Activated naive CD4-positive, alpha-beta T cell treated with anti-CD3 and anti-CD28 coated beads, Interleukin-2, amount 10 ng/mL, durations not matched to agents 7 days and 5 days (primary cell): ENCODE data around the gene NEUROD1.
"Not testable (repeated sequence)": the region's sequence is repeated elsewhere in the genome, so short reads cannot be mapped to it uniquely, and the experiment has no call there.

ENCODE experiments used
- CTCF ChIA-PET: fragments of 350-600 bp; sonication (Branson Sonifier 250); formaldehyde crosslinking; loops from one replicate; lab custom pipeline; 2021; ENCODE audit warnings: antibody characterized with exemption; lab: Charles Lee
- DNase-seq: peaks from one replicate; pipeline ENCODE4 v3.0.0-alpha.2; 2020
- H3K27ac Mint-ChIP-seq: one replicate; pipeline ENCODE4 v1.8.0; 2021; ENCODE audit warnings: mild to moderate bottlenecking, moderate library complexity, mixed read lengths
- H3K27me3 Mint-ChIP-seq: one replicate; pipeline ENCODE4 v1.8.0; 2021; ENCODE audit warnings: mild to moderate bottlenecking, mixed read lengths
- H3K36me3 Mint-ChIP-seq: one replicate; pipeline ENCODE4 v1.8.0; 2021; ENCODE audit warnings: mixed read lengths
- H3K4me1 Mint-ChIP-seq: one replicate; pipeline ENCODE4 v1.8.0; 2021; ENCODE audit warnings: mixed read lengths
- H3K4me3 Mint-ChIP-seq: one replicate; pipeline ENCODE4 v1.8.0; 2021; ENCODE audit warnings: mild to moderate bottlenecking, moderate library complexity, mixed read lengths
- H3K9me3 Mint-ChIP-seq: one replicate; pipeline ENCODE4 v1.8.0; 2021; ENCODE audit warnings: mixed read lengths

NEUROD1 gene

DNA sequence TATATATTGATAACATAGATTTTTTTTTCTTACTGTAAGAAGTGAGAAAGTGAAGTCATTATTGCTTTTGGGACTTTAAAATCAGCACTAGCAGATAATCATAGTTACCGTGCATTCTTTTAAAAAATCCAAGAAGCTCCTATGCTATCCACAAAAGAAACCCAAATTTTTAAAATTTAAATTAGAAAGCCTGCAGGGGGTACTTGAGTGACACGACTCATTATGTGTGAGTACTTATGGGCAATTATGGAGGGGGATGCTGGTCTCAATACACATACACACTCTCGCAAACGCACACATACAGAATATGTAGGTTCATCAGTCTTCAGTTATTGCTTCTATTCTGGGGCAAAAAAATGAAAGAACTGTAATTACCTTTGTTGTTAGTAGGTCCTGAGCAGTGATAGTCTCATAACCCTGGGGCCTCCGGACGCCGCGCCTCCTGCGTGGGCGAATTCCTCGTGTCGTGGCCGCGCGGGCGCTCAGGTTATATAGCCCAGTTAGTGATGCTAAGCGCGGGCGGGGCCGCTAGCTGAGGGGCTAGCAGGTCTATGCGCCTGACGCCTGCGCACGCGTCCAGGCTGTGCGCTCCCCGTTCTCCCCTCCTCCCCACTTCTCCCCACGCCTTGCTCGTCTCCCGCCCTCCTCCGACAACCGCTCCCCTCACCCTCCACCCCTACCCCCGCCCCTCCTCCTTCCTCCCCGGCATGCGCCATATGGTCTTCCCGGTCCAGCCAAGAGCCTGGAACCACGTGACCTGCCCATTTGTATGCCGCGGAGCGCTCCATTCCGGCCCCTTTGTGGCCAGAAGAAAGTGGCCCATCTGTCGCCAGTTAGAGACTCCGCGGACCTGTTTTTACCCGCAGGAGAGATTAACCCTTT, at the start of gene NEUROD1:
TSS of gene NEUROD1 (minus strand) at position 463 of the 882 bp plus-strand sequence. CDS start 1,657 bp downstream, outside the sequence.
- CTCF ChIA-PET: interaction anchor here (0.7 to 1.4 kb wide), 2 partner anchors 107 to 577 kb away, joined by 3 read pairs; no protein-coding TSS in a partner anchor
- no peak for DNase-seq
- no peak within 1 kb of the TSS for H3K27ac Mint-ChIP-seq
- H3K4me1 Mint-ChIP-seq: peaks cover 43% of the 10 kb centered on the region
- H3K9me3 Mint-ChIP-seq: peaks cover 4% of the 10 kb centered on the region
- H3K27me3 Mint-ChIP-seq: peaks cover 80% of the 10 kb centered on the region
- peak within 1 kb of the TSS; percentile 52 for H3K4me3 Mint-ChIP-seq
- H3K36me3 Mint-ChIP-seq: peaks cover 15% of the 10 kb centered on the region

GRCh38 chr2:181725476-181725875, 45.2 kb upstream of the NEUROD1 start:
- H3K4me1 Mint-ChIP-seq: peaks cover 2% of the 10 kb centered on the region
- CTCF ChIA-PET: interaction anchor here (1.2 kb wide), 1 partner anchor 228 kb away, joined by 3 read pairs; no protein-coding TSS in a partner anchor
- no peak overlapping the region for H3K4me3 Mint-ChIP-seq
- no peak overlapping the region for H3K27ac Mint-ChIP-seq
- H3K36me3 Mint-ChIP-seq: no peaks in the 10 kb centered on the region
- peaks cover 14% of the 10 kb centered on the region for H3K27me3 Mint-ChIP-seq
- no peak for DNase-seq
- H3K9me3 Mint-ChIP-seq: no peaks in the 10 kb centered on the region

DNA sequence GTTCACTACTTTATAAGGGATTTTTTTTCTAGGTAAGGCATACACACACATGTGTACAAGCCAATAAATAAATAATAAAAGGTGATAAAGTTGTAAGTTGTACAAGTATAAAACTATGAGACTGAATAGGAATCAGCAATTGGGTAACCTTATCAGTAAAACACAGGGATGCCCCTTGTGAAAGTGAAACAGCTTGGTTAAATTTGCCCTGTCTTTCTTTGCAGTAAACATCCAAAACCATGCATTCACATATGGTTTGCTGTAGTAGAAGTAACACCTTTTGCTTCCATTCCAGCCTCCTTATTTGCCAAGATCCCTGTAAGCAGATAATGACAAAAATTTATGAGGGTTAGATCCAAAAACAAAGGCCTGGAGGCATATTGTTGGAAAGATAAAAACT, 44.3 kb upstream of the NEUROD1 start:
- H3K9me3 Mint-ChIP-seq: no peaks in the 10 kb centered on the region
- H3K27me3 Mint-ChIP-seq: peaks cover 14% of the 10 kb centered on the region
- no peak for DNase-seq
- H3K27ac Mint-ChIP-seq: no peak overlapping the region
- no peak overlapping the region for H3K4me3 Mint-ChIP-seq
- H3K36me3 Mint-ChIP-seq: no peaks in the 10 kb centered on the region
- CTCF ChIA-PET: interaction anchor here (1.9 kb wide), 1 partner anchor 10 kb away, joined by 11 read pairs; no protein-coding TSS in a partner anchor
- H3K4me1 Mint-ChIP-seq: peaks cover 2% of the 10 kb centered on the region

DNA sequence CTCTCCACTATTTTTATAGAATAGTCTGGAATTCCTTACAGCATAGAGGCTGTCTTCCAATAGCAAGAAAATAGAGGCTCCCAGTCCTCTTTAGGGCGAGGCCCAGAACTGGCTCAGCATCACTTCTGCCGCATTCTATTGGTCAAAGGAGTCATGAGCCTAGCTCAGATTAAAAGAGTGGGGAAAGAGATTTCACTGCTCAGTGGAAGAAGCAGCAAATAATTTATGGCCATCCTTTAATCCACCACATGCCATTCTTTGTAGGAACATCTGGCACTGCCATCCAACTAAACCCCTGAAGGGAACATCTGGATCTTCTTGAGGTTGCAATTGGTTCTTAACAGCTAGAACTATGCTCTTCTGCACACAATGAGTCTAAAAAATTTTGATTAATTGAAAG, 43.4 kb upstream of the NEUROD1 start:
- CTCF ChIA-PET: interaction anchor here (1.9 kb wide), 1 partner anchor 9 kb away, joined by 11 read pairs; no protein-coding TSS in a partner anchor
- Mint-ChIP-seq H3K27ac (no peak overlapping the region), H3K27me3 (peaks cover 14% of the 10 kb centered on the region), H3K4me1 (peaks cover 2% of the 10 kb centered on the region), H3K4me3 (no peak overlapping the region), H3K36me3 (no peaks in the 10 kb centered on the region), H3K9me3 (no peaks in the 10 kb centered on the region)
- no peak for DNase-seq

- H3K4me1 Mint-ChIP-seq: no peaks in the 10 kb centered on the region
- H3K27me3 Mint-ChIP-seq: peaks cover 4% of the 10 kb centered on the region
- no peak overlapping the region for H3K4me3 Mint-ChIP-seq
- H3K27ac Mint-ChIP-seq: no peak overlapping the region
- no peaks in the 10 kb centered on the region for H3K36me3 Mint-ChIP-seq
- DNase-seq: peak; percentile 82
- H3K9me3 Mint-ChIP-seq: no peaks in the 10 kb centered on the region
- CTCF ChIA-PET: interaction anchor here (0.6 to 6.5 kb wide), 41 partner anchors 9 to 642 kb away, joined by 3 to 120 read pairs (median 4); no protein-coding TSS in a partner anchor
These were observed 34.8 kb upstream of the NEUROD1 start for GRCh38 chr2:181715033-181715630.

- H3K9me3 Mint-ChIP-seq, H3K4me3 Mint-ChIP-seq, H3K27ac Mint-ChIP-seq, H3K27me3 Mint-ChIP-seq, H3K4me1 Mint-ChIP-seq, H3K36me3 Mint-ChIP-seq, CTCF ChIA-PET, DNase-seq: not testable (repeated sequence)
These were observed 30.7 kb upstream of the NEUROD1 start for GRCh38 chr2:181711051-181711450.

DNA sequence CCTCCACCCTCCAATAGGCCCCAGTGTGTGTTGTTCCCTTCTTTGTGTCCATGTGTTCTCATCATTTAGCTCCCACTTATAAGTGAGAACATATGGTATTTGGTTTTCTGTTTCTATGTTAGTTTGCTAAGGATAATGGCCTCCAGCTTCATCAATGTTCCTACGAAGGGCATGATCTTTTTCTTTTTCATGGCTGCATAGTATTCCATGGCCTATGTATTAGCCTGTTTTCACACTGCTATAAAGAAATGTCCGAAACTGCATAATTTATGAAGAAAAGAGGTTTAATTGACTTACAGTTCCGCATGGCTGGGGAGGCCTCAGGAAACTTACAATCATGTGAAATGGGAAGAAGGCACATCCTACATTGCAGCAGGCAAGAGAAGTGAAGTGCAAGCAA, 22.2 kb upstream of the NEUROD1 start:
- H3K36me3 Mint-ChIP-seq, CTCF ChIA-PET, H3K27me3 Mint-ChIP-seq, H3K4me3 Mint-ChIP-seq, H3K9me3 Mint-ChIP-seq, DNase-seq, H3K4me1 Mint-ChIP-seq, H3K27ac Mint-ChIP-seq: not testable (repeated sequence)

DNA sequence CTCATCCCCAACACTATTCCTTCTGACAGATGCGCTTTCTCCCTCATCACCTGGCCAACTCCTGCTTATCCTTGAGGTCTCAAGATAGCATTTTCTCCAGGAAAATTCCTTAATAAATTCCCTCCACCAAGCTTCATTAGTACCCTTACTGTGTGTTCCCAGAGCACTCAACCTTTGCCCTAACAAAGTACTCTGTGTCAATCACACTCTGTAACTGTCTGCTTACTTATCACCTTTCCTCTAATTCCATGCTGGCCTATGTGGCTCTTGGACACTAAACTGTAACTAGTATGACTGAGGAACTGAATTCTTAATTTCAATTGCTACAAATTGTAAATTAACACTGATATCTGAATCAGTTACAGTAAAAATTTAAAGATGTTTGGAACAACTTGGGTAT, 17.9 kb upstream of the NEUROD1 start:
- Mint-ChIP-seq H3K9me3 (peaks cover 8% of the 10 kb centered on the region), H3K36me3 (no peaks in the 10 kb centered on the region), H3K4me3 (no peak overlapping the region), H3K27ac (no peak overlapping the region), H3K27me3 (peaks cover 5% of the 10 kb centered on the region), H3K4me1 (no peaks in the 10 kb centered on the region)
- CTCF ChIA-PET: interaction anchor here (1.2 to 1.7 kb wide), 3 partner anchors 17 to 255 kb away, joined by 3 to 5 read pairs (median 4); no protein-coding TSS in a partner anchor
- DNase-seq: no peak

- no peak overlapping the region for H3K27ac Mint-ChIP-seq
- H3K4me1 Mint-ChIP-seq: no peaks in the 10 kb centered on the region
- CTCF ChIA-PET: interaction anchor here (1.2 to 1.7 kb wide), 4 partner anchors 12 to 256 kb away, joined by 3 to 5 read pairs (median 4); no protein-coding TSS in a partner anchor
These were observed 17.3 kb upstream of the NEUROD1 start for GRCh38 chr2:181697571-181697970.

DNA sequence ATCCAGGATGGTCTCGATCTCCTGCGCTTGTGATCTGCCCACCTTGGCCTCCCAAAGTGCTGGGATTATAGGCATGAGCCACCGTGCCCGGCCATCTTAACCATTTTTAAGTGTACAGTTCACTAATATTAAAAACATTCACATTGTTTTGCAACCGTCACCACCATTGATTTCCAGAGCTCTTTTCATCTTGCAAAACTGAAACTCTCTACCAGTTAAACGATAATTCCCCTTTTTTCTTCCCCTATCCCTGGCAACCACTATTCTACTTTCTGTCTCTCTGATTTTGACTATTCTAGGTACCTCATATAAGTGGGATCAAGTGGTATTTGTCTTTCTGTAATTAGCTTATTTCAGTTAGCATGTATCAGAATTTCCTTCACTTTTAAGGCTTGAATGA, 16.8 kb upstream of the NEUROD1 start:
- Mint-ChIP-seq H3K27me3 (peaks cover 5% of the 10 kb centered on the region), H3K9me3 (no peaks in the 10 kb centered on the region), H3K4me1 (no peaks in the 10 kb centered on the region), H3K36me3 (no peaks in the 10 kb centered on the region), H3K27ac (no peak overlapping the region), H3K4me3 (no peak overlapping the region)
- CTCF ChIA-PET: interaction anchor here (1.2 to 1.7 kb wide), 4 partner anchors 12 to 256 kb away, joined by 3 to 5 read pairs (median 4); no protein-coding TSS in a partner anchor
- DNase-seq: no peak

More at GRCh38 chr2:181697571-181697970, 17.3 kb upstream of the NEUROD1 start:
- no peak overlapping the region for H3K4me3 Mint-ChIP-seq
- H3K36me3 Mint-ChIP-seq: no peaks in the 10 kb centered on the region
- H3K27me3 Mint-ChIP-seq: peaks cover 5% of the 10 kb centered on the region
- H3K9me3 Mint-ChIP-seq: peaks cover 4% of the 10 kb centered on the region
- no peak for DNase-seq

DNA sequence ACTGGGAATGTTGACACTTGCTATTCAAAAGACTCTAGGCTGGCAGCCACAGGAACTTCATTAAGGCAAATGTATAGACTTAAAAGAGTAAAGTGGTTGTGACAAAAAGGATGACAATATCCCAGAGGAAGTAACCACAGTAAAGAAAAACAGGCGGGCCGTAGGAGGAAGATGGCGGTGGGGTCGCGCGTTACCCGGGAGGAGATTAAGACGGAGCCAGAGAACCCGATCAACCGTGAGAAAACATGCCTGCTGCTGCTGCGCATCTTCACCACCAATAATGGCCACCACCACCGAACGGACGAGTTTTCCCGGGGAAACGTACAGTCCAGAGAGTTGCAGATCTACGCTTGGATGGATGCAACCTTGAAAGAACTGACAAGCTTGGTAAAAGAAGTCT, 14.0 kb upstream of the NEUROD1 start:
- H3K27ac Mint-ChIP-seq: no peak overlapping the region
- no peaks in the 10 kb centered on the region for H3K9me3 Mint-ChIP-seq
- CTCF ChIA-PET: interaction anchor here (1.4 kb wide), 1 partner anchor 21 kb away, joined by 4 read pairs; no protein-coding TSS in a partner anchor
- H3K4me3 Mint-ChIP-seq: no peak overlapping the region
- no peak for DNase-seq
- no peaks in the 10 kb centered on the region for H3K36me3 Mint-ChIP-seq
- H3K27me3 Mint-ChIP-seq: peaks cover 5% of the 10 kb centered on the region
- no peaks in the 10 kb centered on the region for H3K4me1 Mint-ChIP-seq

GRCh38 chr2:181690860-181691259, 10.5 kb upstream of the NEUROD1 start:
- CTCF ChIA-PET: no interaction called here
- Mint-ChIP-seq H3K36me3 (no peaks in the 10 kb centered on the region), H3K27ac (no peak overlapping the region), H3K4me3 (no peak overlapping the region), H3K9me3 (no peaks in the 10 kb centered on the region), H3K4me1 (no peaks in the 10 kb centered on the region), H3K27me3 (peaks cover 10% of the 10 kb centered on the region)
- DNase-seq: no peak

GRCh38 chr2:181686576-181687185, 6.4 kb upstream of the NEUROD1 start:
- H3K36me3 Mint-ChIP-seq: peaks cover 8% of the 10 kb centered on the region

More at GRCh38 chr2:181686576-181687185, 6.4 kb upstream of the NEUROD1 start:
- H3K4me3 Mint-ChIP-seq: no peak overlapping the region
- DNase-seq: no peak
- peaks cover 50% of the 10 kb centered on the region for H3K27me3 Mint-ChIP-seq
- H3K9me3 Mint-ChIP-seq: no peaks in the 10 kb centered on the region
- no peak overlapping the region for H3K27ac Mint-ChIP-seq
- H3K4me1 Mint-ChIP-seq: peaks cover 18% of the 10 kb centered on the region
- CTCF ChIA-PET: interaction anchor here (1.1 kb wide), 1 partner anchor 28 kb away, joined by 6 read pairs; no protein-coding TSS in a partner anchor
